ENCODE measurements around the gene NOX5.
A peak's percentile ranks its signal among the peaks of the same experiment; 100 is the strongest.
"Not testable (repeated sequence)": the region's sequence is repeated elsewhere in the genome, so short reads cannot be mapped to it uniquely, and the experiment has no call there.

Gene NOX5

DNA sequence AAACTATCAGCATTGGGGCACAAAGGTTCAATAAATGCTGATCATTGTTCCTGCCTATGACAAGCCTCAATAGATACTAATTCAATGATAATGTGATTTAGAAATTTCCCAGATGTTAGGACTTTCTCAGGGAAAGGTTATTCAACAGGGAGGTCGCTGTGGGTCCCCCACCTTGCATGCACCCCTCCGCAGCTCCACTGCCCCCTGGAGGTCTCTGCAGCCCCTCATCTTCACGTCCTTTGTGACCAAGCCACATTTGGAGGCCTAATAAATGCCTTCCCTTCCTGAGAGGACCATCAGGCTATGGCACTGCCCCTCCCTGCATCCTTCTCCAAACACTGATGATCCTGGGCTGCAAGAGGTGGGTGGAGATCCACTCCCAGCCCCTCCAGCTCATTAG is 50.2 kb downstream of the NOX5 start:
- Histone ChIP-seq H3K9ac (ENCODE audit: low read depth in 1 of 2, low read length in 2 of 2) (no peak overlapping the region), H3K36me3 (ENCODE audit: control insufficient read depth in 1 of 2, insufficient read depth in 2 of 2, low read length in 2 of 2) (no peaks in the 10 kb centered on the region), H3K27ac (ENCODE audit: low read depth, low read length) (no peak overlapping the region), H3K4me3 (ENCODE audit: low read depth in 1 of 2, low read length in 2 of 2) (no peak overlapping the region), H3K9me3 (ENCODE audit: control insufficient read depth in 1 of 2, low read length in 2 of 2) (peaks cover 3 to 7% of the 10 kb centered on the region in 2 donors), H3K4me1 (ENCODE audit: control insufficient read depth in 1 of 2, insufficient read depth in 2 of 2, low read length in 2 of 2) (peaks cover 8 to 11% of the 10 kb centered on the region in 2 donors), H3K27me3 (ENCODE audit: control insufficient read depth in 1 of 2, insufficient read depth in 2 of 2, low read length in 2 of 2) (no peaks in the 10 kb centered on the region)

DNA sequence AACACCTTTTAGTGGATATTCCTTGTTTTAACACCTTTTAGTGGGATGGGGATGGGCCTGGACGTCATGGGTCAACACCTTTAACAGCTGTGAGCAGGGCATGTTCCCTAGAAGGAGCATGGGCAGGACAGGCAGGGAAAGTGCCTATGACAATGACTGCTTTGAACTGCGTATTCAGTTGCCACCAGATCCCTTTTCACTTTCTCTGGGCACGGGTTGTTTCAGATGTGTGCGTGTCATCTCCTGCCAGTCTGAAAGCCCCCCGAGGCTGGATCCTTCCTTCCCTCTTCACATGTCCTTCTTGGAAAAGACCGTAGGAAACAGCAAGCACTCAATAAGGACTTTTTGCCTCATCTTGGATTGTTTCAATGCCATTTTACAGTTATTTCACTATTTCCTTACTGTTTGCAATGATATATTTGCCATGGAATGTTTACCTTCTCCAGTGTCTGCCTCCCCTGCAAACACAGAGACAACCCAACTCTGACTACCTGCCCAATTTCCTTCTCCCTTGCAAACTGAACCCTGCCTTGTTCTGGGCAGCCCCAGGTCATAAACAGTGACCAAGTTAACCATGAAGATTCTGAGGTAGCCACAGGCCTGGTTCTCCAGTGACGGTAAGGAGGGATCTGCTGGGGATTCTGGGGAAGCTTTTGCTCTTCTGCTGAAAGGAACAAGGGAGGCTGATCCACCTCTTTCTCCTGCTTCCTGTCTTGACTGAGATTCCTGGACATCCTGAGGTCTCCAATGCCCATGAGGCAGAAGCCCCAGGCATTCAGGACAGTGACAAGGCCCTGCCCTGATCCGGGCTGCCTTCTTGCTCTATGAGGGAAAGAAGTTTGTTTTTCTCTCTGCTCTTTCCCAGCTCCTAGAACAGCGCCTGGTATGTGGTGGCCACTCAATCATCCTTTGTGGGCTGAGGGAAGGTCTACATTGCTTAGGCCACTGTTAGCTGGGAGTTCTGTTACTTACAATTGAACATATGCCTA is 51.8 kb downstream of the NOX5 start:
- Histone ChIP-seq H3K9me3 (ENCODE audit: control insufficient read depth in 1 of 2, low read length in 2 of 2) (peaks cover 3 to 7% of the 10 kb centered on the region in 2 donors), H3K4me1 (ENCODE audit: control insufficient read depth in 1 of 2, insufficient read depth in 2 of 2, low read length in 2 of 2) (no peaks in the 10 kb centered on the region), H3K9ac (ENCODE audit: low read depth in 1 of 2, low read length in 2 of 2) (no peak overlapping the region), H3K27me3 (ENCODE audit: control insufficient read depth in 1 of 2, insufficient read depth in 2 of 2, low read length in 2 of 2) (no peaks in the 10 kb centered on the region), H3K4me3 (ENCODE audit: low read depth in 1 of 2, low read length in 2 of 2) (no peak overlapping the region), H3K27ac (ENCODE audit: low read depth, low read length) (no peak overlapping the region), H3K36me3 (ENCODE audit: control insufficient read depth in 1 of 2, insufficient read depth in 2 of 2, low read length in 2 of 2) (no peaks in the 10 kb centered on the region)

DNA sequence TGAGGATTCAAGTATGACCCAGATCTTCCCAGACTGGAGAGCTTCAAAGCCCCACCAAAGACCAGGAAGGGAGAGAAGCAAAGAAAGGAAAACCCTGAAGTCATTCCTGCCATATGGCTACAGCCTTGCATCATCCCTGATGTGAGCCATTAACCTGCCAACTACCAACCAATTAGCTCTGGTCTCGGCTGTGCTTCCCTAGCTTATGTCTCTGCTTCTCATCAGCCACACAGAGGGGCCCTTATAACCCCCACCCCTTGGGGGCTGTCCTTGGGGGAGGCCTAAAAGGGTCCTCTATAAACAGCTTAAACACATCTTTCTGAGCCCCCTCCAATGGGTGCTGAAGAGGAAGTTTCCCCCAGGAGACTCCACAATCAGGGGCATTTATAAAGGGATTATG is 52.8 kb downstream of the NOX5 start:
- Histone ChIP-seq H3K4me3 (ENCODE audit: low read depth in 1 of 2, low read length in 2 of 2) (no peak overlapping the region), H3K27ac (ENCODE audit: low read depth, low read length) (no peak overlapping the region), H3K9ac (ENCODE audit: low read depth in 1 of 2, low read length in 2 of 2) (no peak overlapping the region), H3K4me1 (ENCODE audit: control insufficient read depth in 1 of 2, insufficient read depth in 2 of 2, low read length in 2 of 2) (no peaks in the 10 kb centered on the region), H3K36me3 (ENCODE audit: control insufficient read depth in 1 of 2, insufficient read depth in 2 of 2, low read length in 2 of 2) (no peaks in the 10 kb centered on the region), H3K9me3 (ENCODE audit: control insufficient read depth in 1 of 2, low read length in 2 of 2) (peaks cover 3 to 7% of the 10 kb centered on the region in 2 donors), H3K27me3 (ENCODE audit: control insufficient read depth in 1 of 2, insufficient read depth in 2 of 2, low read length in 2 of 2) (no peaks in the 10 kb centered on the region)

DNA sequence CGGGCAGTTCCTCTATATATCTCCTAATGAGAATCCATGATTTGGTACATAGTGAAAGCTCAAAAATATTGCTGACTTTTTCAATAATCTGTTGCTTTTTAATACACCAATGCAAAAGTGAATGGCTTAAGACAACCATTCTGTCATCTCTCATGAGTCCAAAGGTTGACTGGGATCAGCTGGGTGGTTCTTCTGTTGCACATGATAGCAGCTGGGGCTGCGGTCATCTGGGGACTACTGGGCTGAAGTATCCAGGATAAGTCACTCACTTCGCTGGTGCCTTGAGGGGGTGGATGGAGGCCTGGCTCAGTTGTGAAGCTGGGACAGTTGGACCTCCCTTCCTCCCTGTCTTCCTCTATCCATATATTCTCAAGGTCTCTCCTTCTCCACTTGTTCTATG is 53.7 kb downstream of the NOX5 start:
- Histone ChIP-seq H3K27ac (ENCODE audit: low read depth, low read length) (no peak overlapping the region), H3K27me3 (ENCODE audit: control insufficient read depth in 1 of 2, insufficient read depth in 2 of 2, low read length in 2 of 2) (no peaks in the 10 kb centered on the region), H3K36me3 (ENCODE audit: control insufficient read depth in 1 of 2, insufficient read depth in 2 of 2, low read length in 2 of 2) (no peaks in the 10 kb centered on the region), H3K9me3 (ENCODE audit: control insufficient read depth in 1 of 2, low read length in 2 of 2) (peaks cover 3 to 7% of the 10 kb centered on the region in 2 donors), H3K4me3 (ENCODE audit: low read depth in 1 of 2, low read length in 2 of 2) (no peak overlapping the region), H3K4me1 (ENCODE audit: control insufficient read depth in 1 of 2, insufficient read depth in 2 of 2, low read length in 2 of 2) (no peaks in the 10 kb centered on the region), H3K9ac (ENCODE audit: low read depth in 1 of 2, low read length in 2 of 2) (no peak overlapping the region)

DNA sequence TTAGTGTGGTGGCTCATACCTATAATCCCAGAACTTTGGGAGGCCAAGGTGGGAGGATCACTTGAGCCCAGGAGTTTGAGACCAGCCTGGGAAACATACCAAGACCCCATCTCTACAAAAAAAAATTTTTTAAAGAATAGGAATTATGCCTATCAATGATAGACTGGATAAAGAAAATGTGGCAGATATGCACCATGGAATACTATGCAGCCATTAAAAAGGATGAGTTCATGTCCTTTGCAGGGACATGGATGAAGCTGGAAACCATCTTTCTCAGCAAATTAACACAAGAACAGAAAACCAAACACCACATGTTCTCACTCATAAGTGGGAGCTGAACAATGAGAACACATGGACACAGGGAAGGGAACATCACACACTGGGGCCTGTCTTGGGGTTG is 54.8 kb downstream of the NOX5 start:
- H3K4me1 ChIP-seq (ENCODE audit: control insufficient read depth in 1 of 2, insufficient read depth in 2 of 2, low read length in 2 of 2); H3K9ac ChIP-seq (ENCODE audit: low read depth in 1 of 2, low read length in 2 of 2); H3K4me3 ChIP-seq (ENCODE audit: low read depth in 1 of 2, low read length in 2 of 2); H3K36me3 ChIP-seq (ENCODE audit: control insufficient read depth in 1 of 2, insufficient read depth in 2 of 2, low read length in 2 of 2); H3K27me3 ChIP-seq (ENCODE audit: control insufficient read depth in 1 of 2, insufficient read depth in 2 of 2, low read length in 2 of 2); H3K9me3 ChIP-seq (ENCODE audit: control insufficient read depth in 1 of 2, low read length in 2 of 2); H3K27ac ChIP-seq (ENCODE audit: low read depth, low read length): not testable (repeated sequence)

DNA sequence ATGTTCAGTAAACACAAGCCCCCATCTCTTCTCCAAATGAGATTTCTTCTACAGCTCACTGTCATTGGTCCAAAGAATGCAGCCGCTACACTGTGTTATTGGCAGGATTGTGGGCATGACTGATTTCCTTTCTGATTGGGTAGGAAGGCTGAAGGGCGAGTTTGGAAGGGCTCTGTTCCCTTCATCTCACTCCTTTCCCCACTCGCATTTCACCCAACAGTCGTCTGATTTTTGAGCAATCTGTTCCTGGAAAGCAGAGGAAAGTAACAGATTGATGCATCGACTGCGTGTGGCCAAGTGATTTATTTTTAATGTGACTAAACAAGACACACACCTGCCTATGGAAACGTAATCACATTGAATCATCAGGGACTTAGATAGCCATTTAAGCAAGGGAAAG is 55.5 kb downstream of the NOX5 start:
- Histone ChIP-seq H3K27ac (ENCODE audit: low read depth, low read length) (no peak overlapping the region), H3K4me1 (ENCODE audit: control insufficient read depth in 1 of 2, insufficient read depth in 2 of 2, low read length in 2 of 2) (peaks cover 5 to 15% of the 10 kb centered on the region in 2 donors), H3K9me3 (ENCODE audit: control insufficient read depth in 1 of 2, low read length in 2 of 2) (peaks cover 3 to 7% of the 10 kb centered on the region in 2 donors), H3K4me3 (ENCODE audit: low read depth in 1 of 2, low read length in 2 of 2) (no peak overlapping the region), H3K9ac (ENCODE audit: low read depth in 1 of 2, low read length in 2 of 2) (no peak overlapping the region), H3K36me3 (ENCODE audit: control insufficient read depth in 1 of 2, insufficient read depth in 2 of 2, low read length in 2 of 2) (no peaks in the 10 kb centered on the region), H3K27me3 (ENCODE audit: control insufficient read depth in 1 of 2, insufficient read depth in 2 of 2, low read length in 2 of 2) (no peaks in the 10 kb centered on the region)

DNA sequence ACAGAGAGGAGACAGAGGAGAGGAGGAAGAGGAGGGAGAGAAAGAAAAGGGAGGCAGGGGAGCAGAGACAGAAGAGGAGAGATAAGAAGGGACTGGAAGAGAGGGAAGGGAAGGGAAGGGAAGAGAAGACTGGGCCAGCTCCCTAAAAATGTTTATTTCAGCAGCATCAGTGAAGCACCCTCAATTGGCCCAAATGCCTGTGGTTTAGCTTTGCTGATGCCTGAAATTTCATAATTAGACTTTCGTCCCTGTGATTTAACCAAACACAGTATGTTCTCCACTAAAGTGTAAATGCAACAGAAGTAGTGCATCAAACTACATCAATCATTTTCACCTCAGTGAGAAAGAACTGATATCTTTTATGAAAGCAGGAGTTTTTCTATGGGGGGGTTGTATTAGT is 55.9 kb downstream of the NOX5 start:
- peaks cover 9 to 18% of the 10 kb centered on the region in 2 donors for H3K4me1 ChIP-seq (ENCODE audit: control insufficient read depth in 1 of 2, insufficient read depth in 2 of 2, low read length in 2 of 2)
- H3K9ac ChIP-seq (ENCODE audit: low read depth in 1 of 2, low read length in 2 of 2) = no peak overlapping the region
- H3K36me3 ChIP-seq (ENCODE audit: control insufficient read depth in 1 of 2, insufficient read depth in 2 of 2, low read length in 2 of 2) = no peaks in the 10 kb centered on the region
- no peak overlapping the region for H3K4me3 ChIP-seq (ENCODE audit: low read depth in 1 of 2, low read length in 2 of 2)
- no peak overlapping the region for H3K27ac ChIP-seq (ENCODE audit: low read depth, low read length)
- H3K9me3 ChIP-seq (ENCODE audit: control insufficient read depth in 1 of 2, low read length in 2 of 2) = peaks cover 3 to 7% of the 10 kb centered on the region in 2 donors
- no peaks in the 10 kb centered on the region for H3K27me3 ChIP-seq (ENCODE audit: control insufficient read depth in 1 of 2, insufficient read depth in 2 of 2, low read length in 2 of 2)

DNA sequence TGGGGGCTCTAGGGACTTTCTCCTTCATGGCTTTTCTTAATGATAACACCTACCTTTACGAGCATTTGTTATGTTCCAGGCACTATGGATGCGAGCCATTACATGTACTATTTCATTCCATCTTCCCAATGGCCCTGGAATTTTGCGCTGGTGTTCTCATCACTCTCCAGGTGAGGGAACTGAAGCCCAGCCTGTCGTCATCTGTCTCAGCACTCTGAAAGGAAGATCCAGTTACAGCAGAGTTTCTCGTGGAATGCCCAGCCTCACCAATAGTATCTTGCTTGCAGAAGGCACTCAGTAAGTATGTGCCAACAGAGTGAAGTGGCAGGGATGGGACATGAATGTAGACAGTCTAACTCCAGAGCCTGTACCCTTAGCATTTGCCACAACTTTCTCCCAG is 56.8 kb downstream of the NOX5 start:
- no peak overlapping the region for H3K4me3 ChIP-seq (ENCODE audit: low read depth in 1 of 2, low read length in 2 of 2)
- H3K27ac ChIP-seq (ENCODE audit: low read depth, low read length) = no peak overlapping the region
- no peaks in the 10 kb centered on the region for H3K36me3 ChIP-seq (ENCODE audit: control insufficient read depth in 1 of 2, insufficient read depth in 2 of 2, low read length in 2 of 2)
- no peaks in the 10 kb centered on the region for H3K27me3 ChIP-seq (ENCODE audit: control insufficient read depth in 1 of 2, insufficient read depth in 2 of 2, low read length in 2 of 2)
- peaks cover 3 to 7% of the 10 kb centered on the region in 2 donors for H3K9me3 ChIP-seq (ENCODE audit: control insufficient read depth in 1 of 2, low read length in 2 of 2)
- H3K9ac ChIP-seq (ENCODE audit: low read depth in 1 of 2, low read length in 2 of 2) = no peak overlapping the region
- peaks cover 10 to 18% of the 10 kb centered on the region in 2 donors for H3K4me1 ChIP-seq (ENCODE audit: control insufficient read depth in 1 of 2, insufficient read depth in 2 of 2, low read length in 2 of 2)

DNA sequence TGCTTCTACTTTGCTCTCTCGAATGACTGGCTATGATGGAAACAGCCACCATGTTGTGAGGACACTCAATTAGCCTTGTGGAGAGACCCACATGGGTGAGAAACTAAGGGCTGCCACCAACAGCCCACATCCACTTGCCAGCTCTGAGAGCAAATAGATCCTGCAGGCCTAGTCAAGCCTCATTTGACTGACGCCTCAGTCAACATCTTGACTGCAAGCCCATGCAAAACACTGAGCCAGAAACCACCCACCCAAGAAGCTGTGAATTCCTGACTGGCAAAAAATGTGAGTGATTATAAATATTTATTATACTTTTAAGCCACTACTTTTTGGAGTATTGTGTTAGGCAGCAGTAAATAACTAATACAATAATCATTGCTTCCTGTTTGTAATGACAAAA is 58.4 kb downstream of the NOX5 start:
- Histone ChIP-seq H3K4me3 (ENCODE audit: low read depth in 1 of 2, low read length in 2 of 2) (no peak overlapping the region), H3K4me1 (ENCODE audit: control insufficient read depth in 1 of 2, insufficient read depth in 2 of 2, low read length in 2 of 2) (peaks cover 10 to 18% of the 10 kb centered on the region in 2 donors), H3K27ac (ENCODE audit: low read depth, low read length) (no peak overlapping the region), H3K36me3 (ENCODE audit: control insufficient read depth in 1 of 2, insufficient read depth in 2 of 2, low read length in 2 of 2) (no peaks in the 10 kb centered on the region), H3K27me3 (ENCODE audit: control insufficient read depth in 1 of 2, insufficient read depth in 2 of 2, low read length in 2 of 2) (no peaks in the 10 kb centered on the region), H3K9me3 (ENCODE audit: control insufficient read depth in 1 of 2, low read length in 2 of 2) (peaks cover 3 to 7% of the 10 kb centered on the region in 2 donors), H3K9ac (ENCODE audit: low read depth in 1 of 2, low read length in 2 of 2) (no peak overlapping the region)

DNA sequence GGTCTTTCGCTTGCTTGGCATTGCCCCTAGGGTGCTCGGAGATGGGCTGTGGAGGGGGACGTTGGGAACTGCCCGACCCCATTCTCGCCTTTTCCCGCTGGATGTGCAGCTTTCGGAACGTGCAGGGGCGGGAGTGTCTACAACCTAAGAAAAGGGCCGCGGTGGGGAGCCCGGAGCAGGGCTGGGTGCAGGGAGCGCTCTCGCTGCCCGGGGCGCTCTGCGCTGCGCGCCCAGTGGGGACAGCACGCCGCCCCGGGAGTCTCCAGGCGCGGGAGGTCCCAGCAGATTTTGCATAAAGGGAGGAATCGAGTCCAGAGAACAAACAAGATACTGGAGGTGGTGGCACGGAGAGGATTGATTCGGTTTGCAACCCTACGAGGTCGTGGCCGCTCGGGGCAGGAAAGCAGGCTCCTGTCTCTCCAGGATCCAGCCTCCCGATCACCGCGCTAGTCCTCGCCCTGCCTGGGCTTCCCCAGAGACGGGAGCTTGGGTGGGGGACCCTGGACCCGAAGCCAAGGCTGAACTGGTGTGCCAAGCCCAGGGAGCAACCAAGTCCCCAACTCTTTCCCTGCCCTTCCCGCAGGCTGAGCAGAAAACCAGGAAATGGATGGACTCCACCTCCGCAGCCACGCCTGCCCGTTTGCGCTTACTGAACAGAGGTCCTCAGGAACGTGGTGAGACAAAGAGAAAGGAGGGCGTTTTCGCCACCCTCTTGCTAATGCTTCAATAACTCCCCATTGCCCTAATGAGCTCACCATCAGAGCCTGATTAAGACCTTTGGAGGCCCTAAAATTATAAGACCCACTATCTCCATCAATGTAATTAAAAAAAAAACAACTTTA is 59.7 kb downstream of the NOX5 start:
- H3K9ac ChIP-seq (ENCODE audit: low read depth in 1 of 2, low read length in 2 of 2) = peak overlapping the region; percentile 58 to 88
- H3K4me1 ChIP-seq (ENCODE audit: control insufficient read depth in 1 of 2, insufficient read depth in 2 of 2, low read length in 2 of 2) = peaks cover 10 to 18% of the 10 kb centered on the region in 2 donors
- no peaks in the 10 kb centered on the region for H3K27me3 ChIP-seq (ENCODE audit: control insufficient read depth in 1 of 2, insufficient read depth in 2 of 2, low read length in 2 of 2)
- peak overlapping the region; percentile 41 for H3K27ac ChIP-seq (ENCODE audit: low read depth, low read length)
- H3K4me3 ChIP-seq (ENCODE audit: low read depth in 1 of 2, low read length in 2 of 2) = peak overlapping the region; percentile 76 to 84
- H3K9me3 ChIP-seq (ENCODE audit: control insufficient read depth in 1 of 2, low read length in 2 of 2) = no peaks in the 10 kb centered on the region
- H3K36me3 ChIP-seq (ENCODE audit: control insufficient read depth in 1 of 2, insufficient read depth in 2 of 2, low read length in 2 of 2) = no peaks in the 10 kb centered on the region

Measured in duodenal mucosa (tissue), 2 donors.